Fibroblast of villous mesenchyme (primary cell): ENCODE results near the gene VAMP3. TPM values are rescaled to one million over a fixed set of nuclear protein-coding genes. Genes with fewer than 3 reads are reported as not detected.

Experiments used
- DNase-seq: peaks from one replicate; pipeline ENCODE4 v3.0.0-alpha.2; 2010; ENCODE audit warnings: low read depth
- H3K4me3 ChIP-seq: 2 replicates; pipeline ENCODE4 v1.5.1; 2011; ENCODE audit warnings: low read depth, mild to moderate bottlenecking, low read length
- CTCF ChIP-seq: IDR thresholded peaks from 2 replicates; pipeline ENCODE4 v1.5.1; 2012; ENCODE audit warnings: low read depth, mild to moderate bottlenecking, low read length; ENCODE audit not compliant: insufficient read depth
- total RNA-seq: library from RNA; depleted of rRNA; stranded (reverse); fragments of >200 nt; gene quantifications from 2 replicates; pipeline ENCODE4 v1.2.3, GENCODE V29; 2012

Gene VAMP3
- total RNA-seq: 85.0 and 138 TPM in 2 replicates

DNA sequence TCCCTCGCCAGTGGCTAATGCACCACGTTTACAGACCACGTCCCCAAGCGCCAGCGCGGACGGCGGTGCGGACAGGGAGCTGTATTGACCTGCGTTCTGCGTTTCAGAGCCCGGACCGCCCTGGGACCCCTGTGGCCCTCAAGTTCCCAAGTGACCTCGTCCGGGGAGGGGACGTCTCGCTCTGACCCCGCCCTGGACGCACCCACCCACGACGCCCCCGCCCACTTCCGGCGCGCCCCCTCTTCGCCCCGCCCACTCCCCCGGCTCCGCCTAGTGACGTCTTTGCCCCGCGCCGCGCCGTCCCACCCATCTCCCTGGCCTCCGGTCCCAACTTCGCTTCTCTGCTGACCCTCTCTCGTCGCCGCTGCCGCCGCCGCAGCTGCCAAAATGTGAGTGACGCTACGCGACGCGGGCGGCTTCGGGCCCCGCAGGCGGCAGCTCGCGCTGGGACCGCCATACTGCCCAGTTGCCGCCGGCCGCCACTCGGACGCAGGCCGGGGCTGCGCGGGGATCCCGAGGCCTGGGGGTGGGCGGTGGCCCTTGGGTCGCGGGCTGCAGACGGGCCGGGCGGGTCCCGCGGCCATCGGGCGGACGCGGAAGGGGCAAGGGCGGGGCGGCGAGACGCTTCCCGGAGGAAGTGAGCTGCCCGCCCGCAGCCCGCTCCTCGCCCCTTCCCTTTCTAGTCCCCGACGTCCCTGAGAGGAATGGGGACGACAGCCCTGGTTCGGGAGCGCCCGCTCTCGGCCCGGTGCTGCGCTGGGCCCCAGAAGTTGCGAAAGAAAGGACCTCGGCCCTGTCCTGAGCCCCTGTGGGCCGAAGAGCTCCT, at the start of gene VAMP3:
Gene VAMP3 (plus strand): TSS at position 300 of the 826 bp plus-strand sequence. CDS start 88 bp downstream, at position 388.
- DNase-seq: peak; percentile 81
- H3K4me3 ChIP-seq: peak within 1 kb of the TSS; percentile 92
- TF ChIP-seq CTCF: no peak

DNA sequence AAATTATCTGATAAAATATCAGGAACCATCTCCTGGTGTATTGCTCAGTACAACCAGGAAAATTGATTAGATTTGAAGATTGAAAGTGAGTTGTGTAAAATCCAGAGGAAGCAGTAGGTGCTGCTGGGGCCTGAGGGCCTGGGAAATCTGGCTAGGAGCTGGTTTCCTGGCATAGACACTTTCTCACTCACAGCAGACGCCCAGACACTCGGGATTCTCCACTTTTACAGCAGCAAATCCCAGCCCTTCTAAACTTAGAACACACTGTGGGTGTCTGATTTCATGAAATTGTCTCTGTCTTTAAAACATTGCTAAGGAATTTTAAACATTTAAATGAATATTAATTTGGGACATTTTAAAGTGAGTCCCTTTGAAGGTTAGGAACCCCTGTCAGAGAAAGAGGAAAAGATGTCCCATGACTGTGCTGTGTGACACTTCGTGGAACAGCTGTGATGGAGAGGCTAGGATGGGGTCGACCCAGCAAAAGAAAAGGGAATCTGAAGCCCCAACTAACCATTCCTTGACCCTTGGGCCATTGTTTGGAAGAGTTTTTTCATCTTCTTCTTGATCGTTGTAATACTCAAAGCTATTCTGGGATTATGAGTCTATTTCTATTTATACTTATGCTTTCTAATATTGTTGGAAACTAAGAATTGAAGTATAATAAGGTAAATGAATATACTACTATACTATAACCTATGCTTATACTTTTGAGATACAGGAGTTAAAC, 49.0 kb upstream of the VAMP3 start:
- H3K4me3 ChIP-seq: no peak overlapping the region
- no peak for DNase-seq
- TF ChIP-seq CTCF: no peak

- no peak for TF ChIP-seq CTCF
- no peak overlapping the region for H3K4me3 ChIP-seq
- DNase-seq: no peak
These were observed 48.5 kb upstream of the VAMP3 start for GRCh38 chr1:7722670-7723012.

DNA sequence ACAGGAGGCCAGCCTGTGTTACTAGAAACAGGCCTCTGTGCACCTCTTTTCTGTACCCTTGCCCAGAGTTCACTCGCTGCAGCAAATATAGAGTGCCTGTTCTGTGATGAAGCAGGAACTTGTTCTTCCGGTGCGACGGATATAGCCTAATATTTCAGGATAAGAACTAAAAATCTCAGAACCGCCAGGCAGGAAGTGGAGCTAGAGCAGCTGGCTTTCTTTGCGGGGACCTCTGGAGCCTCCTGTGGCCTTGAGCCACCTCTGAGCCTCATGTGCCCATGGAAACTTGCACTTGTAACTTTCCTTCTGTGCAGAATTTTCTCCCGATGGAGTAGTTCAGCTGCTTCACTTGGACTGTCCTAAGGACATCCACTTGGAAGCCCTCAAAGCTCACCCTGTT, 44.5 kb upstream of the VAMP3 start:
- H3K4me3 ChIP-seq: no peak overlapping the region
- no peak for TF ChIP-seq CTCF
- DNase-seq: no peak

- H3K4me3 ChIP-seq: no peak overlapping the region
- DNase-seq: no peak
- no peak for TF ChIP-seq CTCF
These were observed 43.2 kb upstream of the VAMP3 start for GRCh38 chr1:7727809-7728471.

DNA sequence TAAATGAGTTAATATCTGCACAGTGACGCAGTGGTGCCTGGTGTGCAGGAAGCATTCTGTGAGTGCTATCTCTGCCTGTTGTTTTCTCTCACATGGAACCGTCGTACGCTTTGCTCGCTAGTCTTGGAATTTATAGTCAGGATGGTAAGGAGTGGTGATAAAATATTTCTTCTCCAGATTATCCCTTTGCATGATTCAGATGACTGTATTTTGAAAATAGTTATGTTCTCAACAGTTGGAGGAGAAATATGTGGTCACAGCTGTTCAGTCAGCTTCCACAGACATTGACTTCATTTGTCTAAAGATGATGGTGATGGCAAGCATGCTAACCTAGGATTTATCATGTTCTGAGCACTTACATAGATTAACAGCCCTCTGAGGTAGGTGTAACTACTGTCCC, 41.3 kb upstream of the VAMP3 start:
- no peak for DNase-seq
- TF ChIP-seq CTCF: no peak
- no peak overlapping the region for H3K4me3 ChIP-seq
